NB4 (cell line): ENCODE results near the gene ADCY10.
"Not testable (repeated sequence)": the region's sequence is repeated elsewhere in the genome, so short reads cannot be mapped to it uniquely, and the experiment has no call there.

Experiments used
- POLR2A ChIP-seq: IDR thresholded peaks from 2 replicates; pipeline ENCODE4 v1.6.1; 2011; ENCODE audit warnings: mild to moderate bottlenecking; ENCODE audit not compliant: insufficient read length; ENCODE audit errors: extremely low read depth
- TF ChIP-seq, protein P1 (sequence below): IDR thresholded peaks from one replicate; pipeline ENCODE4 v1.5.1; 2012; ENCODE audit warnings: low read depth, low read length

DNA sequence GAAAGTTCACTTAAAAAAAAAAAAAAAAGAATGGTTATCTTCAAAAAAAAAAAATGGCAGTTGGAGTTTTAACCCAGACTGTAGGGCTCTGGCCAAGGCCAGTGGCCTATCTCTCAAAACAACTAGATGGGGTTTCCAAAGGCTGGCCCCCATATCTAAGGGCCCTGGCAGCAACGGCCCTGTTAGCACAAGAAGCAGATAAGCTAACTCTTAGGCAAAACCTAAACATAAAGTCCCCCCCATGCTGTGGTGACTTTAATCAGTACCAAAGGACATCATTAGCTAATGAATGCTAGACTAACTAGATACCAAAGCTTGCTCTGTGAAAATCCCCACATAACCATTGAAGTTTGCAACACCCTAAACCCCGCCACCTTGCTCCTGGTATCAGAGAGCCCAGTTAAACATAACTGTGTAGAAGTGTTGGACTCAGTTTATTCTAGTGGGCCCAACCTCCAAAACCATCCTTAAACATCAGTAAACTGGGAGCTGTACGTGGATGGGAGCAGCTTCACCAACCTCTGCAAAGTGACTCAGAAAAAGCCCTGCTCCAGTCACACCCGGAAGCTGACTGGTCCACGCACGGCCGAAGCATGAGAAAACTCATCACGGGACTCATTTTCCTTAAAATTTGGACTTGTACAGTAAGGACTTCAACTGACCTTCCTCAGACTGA, 47.1 kb downstream of the ADCY10 start:
- not testable (repeated sequence) for TF ChIP-seq POLR2A
- TF ChIP-seq, protein P1, sequence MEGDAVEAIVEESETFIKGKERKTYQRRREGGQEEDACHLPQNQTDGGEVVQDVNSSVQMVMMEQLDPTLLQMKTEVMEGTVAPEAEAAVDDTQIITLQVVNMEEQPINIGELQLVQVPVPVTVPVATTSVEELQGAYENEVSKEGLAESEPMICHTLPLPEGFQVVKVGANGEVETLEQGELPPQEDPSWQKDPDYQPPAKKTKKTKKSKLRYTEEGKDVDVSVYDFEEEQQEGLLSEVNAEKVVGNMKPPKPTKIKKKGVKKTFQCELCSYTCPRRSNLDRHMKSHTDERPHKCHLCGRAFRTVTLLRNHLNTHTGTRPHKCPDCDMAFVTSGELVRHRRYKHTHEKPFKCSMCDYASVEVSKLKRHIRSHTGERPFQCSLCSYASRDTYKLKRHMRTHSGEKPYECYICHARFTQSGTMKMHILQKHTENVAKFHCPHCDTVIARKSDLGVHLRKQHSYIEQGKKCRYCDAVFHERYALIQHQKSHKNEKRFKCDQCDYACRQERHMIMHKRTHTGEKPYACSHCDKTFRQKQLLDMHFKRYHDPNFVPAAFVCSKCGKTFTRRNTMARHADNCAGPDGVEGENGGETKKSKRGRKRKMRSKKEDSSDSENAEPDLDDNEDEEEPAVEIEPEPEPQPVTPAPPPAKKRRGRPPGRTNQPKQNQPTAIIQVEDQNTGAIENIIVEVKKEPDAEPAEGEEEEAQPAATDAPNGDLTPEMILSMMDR, result not testable (repeated sequence)
